ENCODE results near the gene DGUOK.
"Not testable (repeated sequence)": the region's sequence is repeated elsewhere in the genome, so short reads cannot be mapped to it uniquely, and the experiment has no call there.

DGUOK gene

DNA sequence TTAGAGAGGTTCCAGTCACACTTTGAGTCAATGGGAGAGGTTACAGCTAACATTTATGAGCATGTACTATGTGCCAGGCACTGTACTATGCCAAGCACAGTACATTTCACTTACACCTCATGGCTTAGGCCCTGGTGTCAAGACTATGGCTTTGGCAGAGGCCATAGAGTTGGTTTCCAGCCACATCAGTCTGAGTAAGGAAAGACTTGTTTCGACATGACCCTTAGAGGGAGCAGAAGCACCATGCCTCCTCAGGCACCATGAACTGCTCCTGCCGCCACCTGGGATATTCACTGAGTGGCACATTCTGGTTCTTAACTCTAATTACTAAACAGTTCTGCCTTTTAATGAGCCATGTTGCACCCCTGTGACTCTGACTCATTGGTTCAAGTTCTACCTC, 12.7 kb downstream of the DGUOK start:
- H3K4me3 ChIP-seq (replicated peaks; ENCODE audit: low read depth, low read length), result no peak overlapping the region
- DNase-seq (ENCODE audit: low read depth), result peak; percentile 39
- TF ChIP-seq, protein P1, sequence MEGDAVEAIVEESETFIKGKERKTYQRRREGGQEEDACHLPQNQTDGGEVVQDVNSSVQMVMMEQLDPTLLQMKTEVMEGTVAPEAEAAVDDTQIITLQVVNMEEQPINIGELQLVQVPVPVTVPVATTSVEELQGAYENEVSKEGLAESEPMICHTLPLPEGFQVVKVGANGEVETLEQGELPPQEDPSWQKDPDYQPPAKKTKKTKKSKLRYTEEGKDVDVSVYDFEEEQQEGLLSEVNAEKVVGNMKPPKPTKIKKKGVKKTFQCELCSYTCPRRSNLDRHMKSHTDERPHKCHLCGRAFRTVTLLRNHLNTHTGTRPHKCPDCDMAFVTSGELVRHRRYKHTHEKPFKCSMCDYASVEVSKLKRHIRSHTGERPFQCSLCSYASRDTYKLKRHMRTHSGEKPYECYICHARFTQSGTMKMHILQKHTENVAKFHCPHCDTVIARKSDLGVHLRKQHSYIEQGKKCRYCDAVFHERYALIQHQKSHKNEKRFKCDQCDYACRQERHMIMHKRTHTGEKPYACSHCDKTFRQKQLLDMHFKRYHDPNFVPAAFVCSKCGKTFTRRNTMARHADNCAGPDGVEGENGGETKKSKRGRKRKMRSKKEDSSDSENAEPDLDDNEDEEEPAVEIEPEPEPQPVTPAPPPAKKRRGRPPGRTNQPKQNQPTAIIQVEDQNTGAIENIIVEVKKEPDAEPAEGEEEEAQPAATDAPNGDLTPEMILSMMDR (IDR thresholded peaks at IDR 0.05; ENCODE audit: low read length, missing control alignments), result peak; percentile 11

DNA sequence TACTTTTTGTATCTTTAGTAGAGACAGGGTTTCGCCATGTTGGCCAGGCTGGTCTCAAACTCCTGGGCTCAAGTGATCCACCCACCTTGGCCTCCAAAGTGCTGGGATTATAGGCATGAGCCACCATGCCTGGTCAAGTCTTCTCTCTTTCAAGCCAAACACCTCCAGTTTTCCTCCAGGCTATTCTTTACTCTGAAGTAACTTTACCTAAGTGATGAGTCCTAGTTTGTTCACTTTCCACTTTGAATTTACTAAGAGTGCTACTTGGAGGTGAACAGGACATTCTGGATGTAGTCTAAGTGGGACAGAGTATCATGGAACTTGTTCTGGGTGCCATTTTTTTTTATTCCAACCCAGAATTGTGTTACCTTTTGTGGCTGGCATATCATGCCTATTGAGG, 13.4 kb downstream of the DGUOK start:
- DNase-seq (ENCODE audit: low read depth); H3K4me3 ChIP-seq (replicated peaks; ENCODE audit: low read depth, low read length): not testable (repeated sequence)

GRCh38 chr2:73942664-73943063, 16.0 kb downstream of the DGUOK start:
- no peak overlapping the region for H3K4me3 ChIP-seq (replicated peaks; ENCODE audit: low read depth, low read length)
- no peak for DNase-seq (ENCODE audit: low read depth)
- TF ChIP-seq, protein P1 (IDR thresholded peaks at IDR 0.05; ENCODE audit: low read length, missing control alignments), result no peak

- TF ChIP-seq, protein P1 (IDR thresholded peaks at IDR 0.05; ENCODE audit: low read length, missing control alignments), result no peak
- DNase-seq (ENCODE audit: low read depth), result no peak
- H3K4me3 ChIP-seq (replicated peaks; ENCODE audit: low read depth, low read length), result no peak overlapping the region
Measured at GRCh38 chr2:73944714-73945113, 18.0 kb downstream of the DGUOK start.

- DNase-seq (ENCODE audit: low read depth), result no peak
- H3K4me3 ChIP-seq (replicated peaks; ENCODE audit: low read depth, low read length), result no peak overlapping the region
- TF ChIP-seq, protein P1 (IDR thresholded peaks at IDR 0.05; ENCODE audit: low read length, missing control alignments), result no peak
Measured at GRCh38 chr2:73946215-73946614, 19.5 kb downstream of the DGUOK start.

- TF ChIP-seq, protein P1 (IDR thresholded peaks at IDR 0.05; ENCODE audit: low read length, missing control alignments), result no peak
- DNase-seq (ENCODE audit: low read depth), result no peak
- no peak overlapping the region for H3K4me3 ChIP-seq (replicated peaks; ENCODE audit: low read depth, low read length)
Measured at GRCh38 chr2:73946666-73947065, 20.0 kb downstream of the DGUOK start.

DNA sequence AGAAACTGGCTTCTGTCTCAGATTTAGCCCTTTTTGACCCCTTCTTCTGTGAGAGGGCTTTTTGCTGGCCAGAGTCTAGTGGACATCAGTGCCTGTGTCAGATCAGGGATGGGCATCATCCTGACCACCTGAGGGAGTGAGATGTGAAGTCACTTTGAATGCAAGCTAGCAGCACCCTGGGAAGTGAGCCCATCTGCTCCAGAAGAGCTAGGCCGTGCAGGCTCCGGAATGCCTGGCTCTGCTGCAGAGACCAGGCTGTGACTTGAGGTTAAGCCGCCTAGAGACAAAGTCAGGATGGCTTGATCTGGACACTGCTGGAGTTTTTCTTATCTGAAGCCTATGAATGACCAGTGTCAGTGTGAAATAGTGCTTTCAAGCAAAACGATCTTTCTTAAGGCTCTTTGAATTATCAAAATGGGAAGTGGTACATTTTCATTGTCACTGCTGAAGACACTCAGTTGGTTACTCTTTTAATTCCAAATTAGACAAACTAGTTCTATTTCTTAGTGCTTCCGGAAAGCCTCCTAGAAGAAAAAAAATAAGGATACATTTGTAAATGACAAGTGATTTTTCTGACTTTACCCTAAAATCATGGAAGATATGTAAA, 20.8 kb downstream of the DGUOK start:
- no peak for DNase-seq (ENCODE audit: low read depth)
- TF ChIP-seq, protein P1 (IDR thresholded peaks at IDR 0.05; ENCODE audit: low read length, missing control alignments), result no peak
- H3K4me3 ChIP-seq (replicated peaks; ENCODE audit: low read depth, low read length), result no peak overlapping the region

All from fibroblast of pulmonary artery (primary cell).